GM18868 (cell line): ENCODE results near the gene C14orf93.

ENCODE experiments used
- ATAC-seq: cut with Tn5 transposase; IDR thresholded peaks from one replicate; pipeline ENCODE4 v1.9.1; 2021; ENCODE audit warnings: mild to moderate bottlenecking, moderate library complexity; ENCODE audit not compliant: unreplicated experiment

C14orf93 gene

GRCh38 chr14:22997676-22998323 is 12.1 kb downstream of the C14orf93 start:
- ATAC-seq = no peak

DNA sequence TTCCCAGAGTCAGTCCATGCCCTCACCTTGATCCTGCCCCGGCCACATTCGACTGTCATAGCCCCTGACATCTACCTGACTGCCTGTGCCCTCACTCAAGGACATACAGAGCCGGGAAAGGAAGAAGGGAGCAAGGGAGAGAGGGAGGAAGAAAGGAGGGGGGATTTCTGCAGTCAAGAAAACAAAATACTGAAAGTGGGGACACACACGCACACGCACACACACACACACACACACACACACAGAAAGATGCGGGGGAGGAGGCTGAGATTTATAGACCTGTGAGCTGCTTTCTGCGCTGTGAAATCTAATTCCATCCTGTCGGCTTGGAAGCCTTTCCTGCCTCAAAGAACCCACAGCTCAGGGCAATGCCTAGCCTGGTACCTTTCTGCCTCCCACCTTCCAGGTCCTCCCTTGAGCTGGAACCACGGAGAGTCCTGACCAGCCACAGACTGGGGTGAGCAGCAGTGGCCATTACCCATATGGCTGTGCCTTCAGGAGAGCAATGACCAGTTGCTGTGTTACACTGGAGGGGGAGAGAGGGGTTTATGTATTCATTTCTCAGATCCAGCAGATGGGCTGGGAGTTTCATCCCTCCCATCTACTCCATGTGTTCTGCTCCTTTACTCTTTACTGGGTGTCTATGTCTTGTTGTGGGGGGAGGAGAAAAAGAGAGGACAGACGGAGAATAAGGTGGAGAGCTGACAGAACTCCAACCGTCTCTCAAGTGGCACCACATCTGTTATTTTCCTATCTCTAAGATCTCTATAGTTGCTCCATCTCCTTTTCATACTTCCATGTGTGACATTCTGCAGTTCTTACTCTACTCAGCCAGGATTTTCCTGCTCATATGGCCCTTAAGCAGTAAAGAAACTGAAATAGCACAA is 12.9 kb downstream of the C14orf93 start:
- ATAC-seq = no peak

- ATAC-seq = no peak
Measured at GRCh38 chr14:22995889-22996625, 13.9 kb downstream of the C14orf93 start.

- ATAC-seq = no peak
Measured at GRCh38 chr14:22994762-22995275, 15.1 kb downstream of the C14orf93 start.

GRCh38 chr14:22993517-22993916 is 16.4 kb downstream of the C14orf93 start:
- ATAC-seq = no peak

DNA sequence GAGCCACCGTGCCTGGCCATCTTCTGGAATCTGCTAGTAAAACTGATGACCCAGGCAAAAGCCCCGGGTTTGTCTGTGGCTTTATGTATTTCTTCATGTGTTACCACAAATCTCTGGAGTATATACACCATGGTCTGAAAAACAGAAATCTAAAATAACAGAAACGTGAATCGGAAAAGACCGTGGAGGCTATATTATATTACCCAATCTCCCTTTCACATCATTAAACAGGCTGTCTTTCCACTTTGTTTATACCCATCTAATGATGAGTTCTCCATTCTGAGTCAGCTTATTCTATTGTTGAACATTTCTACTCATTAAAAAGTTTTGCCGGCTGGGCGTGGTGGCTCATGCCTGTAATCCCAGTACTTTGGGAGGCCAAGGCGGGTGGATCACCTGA is 18.1 kb downstream of the C14orf93 start:
- no peak for ATAC-seq

GRCh38 chr14:22987291-22987690 is 22.7 kb downstream of the C14orf93 start:
- ATAC-seq = no peak

GRCh38 chr14:22986508-22987054 is 23.4 kb downstream of the C14orf93 start:
- ATAC-seq = peak; percentile 55

- no peak for ATAC-seq
Measured at GRCh38 chr14:22985894-22986507, 23.9 kb downstream of the C14orf93 start.

- no peak for ATAC-seq
Measured at GRCh38 chr14:22984959-22985658, 24.8 kb downstream of the C14orf93 start.

DNA sequence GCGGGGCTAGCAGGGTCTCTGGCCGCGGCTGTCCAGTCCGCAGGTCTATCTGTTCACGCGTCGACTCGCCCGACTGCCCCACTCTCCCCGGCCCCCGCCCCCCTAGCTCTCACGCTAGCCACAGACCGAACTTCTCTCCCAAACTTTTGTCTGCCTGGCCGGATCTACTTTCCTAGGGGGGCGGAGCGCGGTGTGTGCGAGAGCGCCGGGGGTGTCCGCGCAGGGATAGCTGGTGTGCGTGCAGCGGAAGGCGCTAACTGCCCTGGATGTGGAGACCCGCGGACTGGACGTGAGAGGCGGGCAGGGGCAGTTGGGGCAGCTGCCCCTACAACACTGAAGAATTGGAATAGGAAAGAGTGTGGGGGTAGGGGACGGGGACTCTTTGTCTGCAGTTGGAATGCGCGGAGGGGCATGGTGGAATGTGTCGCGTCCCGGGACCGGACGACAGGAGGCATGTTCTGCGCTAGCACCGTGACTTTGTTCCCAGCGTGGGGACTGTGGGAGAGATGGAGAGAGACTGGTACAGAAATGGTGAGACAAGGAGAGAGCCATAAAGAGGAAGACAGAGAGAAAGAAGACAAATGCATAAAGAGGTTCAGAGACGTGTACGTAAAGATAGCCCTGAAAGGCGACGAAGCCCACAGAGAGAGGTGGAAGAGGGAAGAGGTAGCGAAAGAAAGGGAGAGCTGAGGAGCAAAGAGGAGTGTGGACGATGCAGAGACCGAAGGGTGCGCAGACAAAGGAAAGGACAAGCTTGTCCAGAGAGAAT is 27.3 kb downstream of the C14orf93 start, which contains the start of gene AJUBA:
AJUBA (minus strand) TSS at position 75 of the 769 bp plus-strand sequence. CDS start 285 bp downstream, outside the sequence.
- peak; percentile 40 for ATAC-seq

DNA sequence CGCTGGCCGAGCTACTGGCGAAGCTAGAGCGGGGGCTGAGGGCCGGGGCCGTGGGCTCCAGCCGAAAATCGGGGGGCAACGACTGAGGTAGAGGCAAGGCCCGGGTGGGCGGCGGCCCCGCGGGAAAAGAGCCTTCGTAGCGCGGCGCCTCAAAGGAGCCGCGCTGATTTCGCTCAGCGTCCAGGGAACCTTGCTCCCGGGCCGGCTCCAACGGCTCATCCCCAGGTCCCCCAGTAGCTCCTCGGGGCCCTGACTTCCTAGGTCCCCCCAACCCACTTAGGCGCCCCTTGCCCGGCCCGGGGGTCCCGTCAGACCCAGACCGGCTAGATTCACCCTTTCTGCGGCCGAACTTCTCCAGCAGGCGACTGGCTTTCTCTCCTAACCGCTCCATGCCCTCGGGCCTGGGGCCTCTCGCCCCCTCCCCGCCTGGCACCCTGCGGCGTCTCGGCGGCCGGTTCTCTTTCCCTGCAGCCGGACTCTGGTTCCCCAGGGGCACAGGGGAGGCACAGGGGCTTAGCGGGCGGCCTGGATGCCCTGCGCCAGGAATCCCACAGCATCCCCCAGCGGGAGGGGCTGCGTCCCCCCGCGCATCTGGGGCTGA is 28.0 kb downstream of the C14orf93 start:
- ATAC-seq = no peak

GRCh38 chr14:22981090-22981875 is 28.7 kb downstream of the C14orf93 start:
- ATAC-seq = no peak

GRCh38 chr14:22980672-22981089 is 29.3 kb downstream of the C14orf93 start:
- ATAC-seq = no peak

DNA sequence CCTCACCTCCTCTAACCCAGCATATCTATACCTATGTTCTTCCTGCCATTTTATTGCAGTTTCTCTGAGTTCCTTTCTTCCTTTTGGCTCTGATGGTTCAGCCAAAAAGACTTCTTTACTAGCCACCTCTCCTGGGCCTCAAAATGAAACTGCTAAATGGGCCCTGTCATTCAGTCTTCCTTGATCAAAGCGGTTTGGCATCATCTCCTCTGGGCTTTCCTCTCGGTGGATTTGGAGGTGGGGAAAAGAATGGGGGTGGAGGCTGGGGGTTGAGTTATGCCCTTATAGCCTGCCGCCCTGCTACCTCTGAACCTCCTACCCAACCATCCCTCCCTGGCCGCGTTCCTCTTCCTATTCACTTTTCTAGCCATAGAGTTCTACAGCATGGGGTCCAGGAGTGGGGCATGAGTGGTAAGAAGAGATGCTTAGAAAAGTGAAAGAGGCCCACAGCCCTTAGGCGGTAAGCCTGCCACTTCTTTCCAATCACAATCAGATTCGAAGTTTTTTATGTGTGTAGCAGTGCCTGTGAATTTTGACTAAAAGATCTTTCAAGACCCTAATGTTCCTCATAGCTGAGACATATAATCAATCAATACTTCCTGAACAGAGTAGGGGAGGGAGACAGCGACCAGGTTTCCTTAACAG is 30.1 kb downstream of the C14orf93 start:
- ATAC-seq = no peak

- ATAC-seq = no peak
Measured at GRCh38 chr14:22978981-22979671, 30.8 kb downstream of the C14orf93 start.

DNA sequence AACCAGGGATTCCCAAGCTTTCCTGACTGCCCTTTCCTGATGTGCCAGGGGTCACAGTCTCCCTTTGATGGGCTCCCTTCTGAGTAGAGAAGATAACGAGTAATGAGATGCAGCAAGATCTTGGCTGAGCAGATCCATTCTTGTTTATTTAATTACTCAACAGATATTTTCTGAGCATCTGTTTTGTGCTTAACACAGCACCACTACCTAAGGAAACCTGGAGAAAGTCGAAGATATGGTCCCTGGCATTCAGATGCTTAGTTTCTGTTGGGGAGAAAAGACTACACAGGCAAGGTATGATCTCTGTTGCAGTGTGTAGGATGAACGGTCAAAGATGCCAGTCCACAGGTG is 31.5 kb downstream of the C14orf93 start:
- ATAC-seq = no peak
